OCI-LY3 (cell line): ENCODE data around the gene MPHOSPH8.
"Not testable (repeated sequence)": the region's sequence is repeated elsewhere in the genome, so short reads cannot be mapped to it uniquely, and the experiment has no call there.

Source experiments
- H2AFZ ChIP-seq: fragments of 200-600, 300-600 bp; shearing (Covaris generic); 2 replicates; pipeline ENCODE4 v1.6.0; 2014; ENCODE audit warnings: antibody characterized with exemption, low read depth, low read length
- H3K27ac ChIP-seq: fragments of 200-600, 300-600 bp; sonication (generic); 2 replicates; pipeline ENCODE4 v1.5.1; 2014; ENCODE audit warnings: mild to moderate bottlenecking, low read length, moderate library complexity, mixed read lengths
- H3K27me3 ChIP-seq: fragments of 200-600, 300-600 bp; sonication (generic); 2 replicates; pipeline ENCODE4 v1.6.1; 2014; ENCODE audit warnings: low read depth, low read length, mixed read lengths
- H3K36me3 ChIP-seq: fragments of 200-600, 300-600 bp; sonication (generic); replicated peaks from 2 replicates; pipeline ENCODE3; 2014; ENCODE audit warnings: low read depth, low read length, mixed read lengths
- H3K4me1 ChIP-seq: fragments of 300-600, 200-600 bp; sonication (generic); 2 replicates; pipeline ENCODE4 v1.6.1; 2014; ENCODE audit warnings: low read length, mixed read lengths
- H3K4me2 ChIP-seq: fragments of 200-600, 300-600 bp; sonication (generic); 2 replicates; pipeline ENCODE4 v1.6.1; 2014; ENCODE audit warnings: low read length, mixed read lengths
- H3K4me3 ChIP-seq: fragments of 300-600, 200-600 bp; sonication (generic); 2 replicates; pipeline ENCODE4 v1.5.1; 2014; ENCODE audit warnings: antibody characterized with exemption, mild to moderate bottlenecking, low read length, moderate library complexity
- H3K79me2 ChIP-seq: fragments of 300-600, 200-600 bp; shearing (Covaris generic); 2 replicates; pipeline ENCODE4 v1.6.1; 2014; ENCODE audit warnings: mild to moderate bottlenecking, low read length, mixed read lengths
- H3K9ac ChIP-seq: fragments of 300-600, 200-600 bp; shearing (Covaris generic); 2 replicates; pipeline ENCODE4 v1.6.0; 2014; ENCODE audit warnings: mild to moderate bottlenecking, low read length, moderate library complexity
- H3K9me3 ChIP-seq: fragments of 200-600, 300-600 bp; shearing (Covaris generic); 2 replicates; pipeline ENCODE4 v1.6.1; 2014; ENCODE audit warnings: low read length, mixed read lengths; ENCODE audit not compliant: insufficient read depth
- H4K20me1 ChIP-seq: fragments of 200-600, 300-600 bp; sonication (generic); 2 replicates; pipeline ENCODE4 v1.6.1; 2016; ENCODE audit warnings: low read length, mixed read lengths; ENCODE audit not compliant: insufficient read depth
- EZH2phosphoT487 ChIP-seq: fragments of 200-600 bp; shearing (Covaris generic); IDR thresholded peaks from 2 replicates; pipeline ENCODE4 v1.6.1; 2018; ENCODE audit warnings: antibody characterized with exemption, mixed run types, low read depth
- TF ChIP-seq, protein P1 (sequence below): fragments of 200-600, 300-600 bp; sonication (generic); IDR thresholded peaks from 2 replicates; pipeline ENCODE4 v1.5.1; 2014; ENCODE audit warnings: antibody characterized with exemption, low read length, low read depth

Gene MPHOSPH8

GRCh38 chr13:19680751-19681150 lies 47.3 kb downstream of the MPHOSPH8 start:
- H3K79me2 ChIP-seq = peaks cover 3% of the 10 kb centered on the region; the same call in 1 of the 2 replicates
- no peak overlapping the region for H3K4me2 ChIP-seq
- no peak for TF ChIP-seq EZH2phosphoT487
- TF ChIP-seq, protein P1, sequence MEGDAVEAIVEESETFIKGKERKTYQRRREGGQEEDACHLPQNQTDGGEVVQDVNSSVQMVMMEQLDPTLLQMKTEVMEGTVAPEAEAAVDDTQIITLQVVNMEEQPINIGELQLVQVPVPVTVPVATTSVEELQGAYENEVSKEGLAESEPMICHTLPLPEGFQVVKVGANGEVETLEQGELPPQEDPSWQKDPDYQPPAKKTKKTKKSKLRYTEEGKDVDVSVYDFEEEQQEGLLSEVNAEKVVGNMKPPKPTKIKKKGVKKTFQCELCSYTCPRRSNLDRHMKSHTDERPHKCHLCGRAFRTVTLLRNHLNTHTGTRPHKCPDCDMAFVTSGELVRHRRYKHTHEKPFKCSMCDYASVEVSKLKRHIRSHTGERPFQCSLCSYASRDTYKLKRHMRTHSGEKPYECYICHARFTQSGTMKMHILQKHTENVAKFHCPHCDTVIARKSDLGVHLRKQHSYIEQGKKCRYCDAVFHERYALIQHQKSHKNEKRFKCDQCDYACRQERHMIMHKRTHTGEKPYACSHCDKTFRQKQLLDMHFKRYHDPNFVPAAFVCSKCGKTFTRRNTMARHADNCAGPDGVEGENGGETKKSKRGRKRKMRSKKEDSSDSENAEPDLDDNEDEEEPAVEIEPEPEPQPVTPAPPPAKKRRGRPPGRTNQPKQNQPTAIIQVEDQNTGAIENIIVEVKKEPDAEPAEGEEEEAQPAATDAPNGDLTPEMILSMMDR = no peak
- no peak overlapping the region for H3K4me3 ChIP-seq
- no peak overlapping the region for H3K9ac ChIP-seq
- no peak overlapping the region for H3K27ac ChIP-seq
- no peaks in the 10 kb centered on the region for H3K27me3 ChIP-seq
- H3K4me1 ChIP-seq = no peaks in the 10 kb centered on the region
- no peaks in the 10 kb centered on the region for H4K20me1 ChIP-seq
- H2AFZ ChIP-seq = no peak overlapping the region
- peaks cover 10% of the 10 kb centered on the region for H3K36me3 ChIP-seq
- no peaks in the 10 kb centered on the region for H3K9me3 ChIP-seq

- Histone ChIP-seq H3K4me2 (no peak overlapping the region), H3K79me2 (peaks cover 3% of the 10 kb centered on the region; the same call in 1 of the 2 replicates), H3K9ac (no peak overlapping the region), H3K4me1 (no peaks in the 10 kb centered on the region), H3K4me3 (no peak overlapping the region), H3K27ac (no peak overlapping the region), H4K20me1 (no peaks in the 10 kb centered on the region), H3K27me3 (no peaks in the 10 kb centered on the region), H2AFZ (no peak overlapping the region), H3K36me3 (peaks cover 5% of the 10 kb centered on the region), H3K9me3 (no peaks in the 10 kb centered on the region)
- TF ChIP-seq, protein P1 = no peak
- TF ChIP-seq EZH2phosphoT487 = no peak
Measured at GRCh38 chr13:19681517-19681916, 48.1 kb downstream of the MPHOSPH8 start.

DNA sequence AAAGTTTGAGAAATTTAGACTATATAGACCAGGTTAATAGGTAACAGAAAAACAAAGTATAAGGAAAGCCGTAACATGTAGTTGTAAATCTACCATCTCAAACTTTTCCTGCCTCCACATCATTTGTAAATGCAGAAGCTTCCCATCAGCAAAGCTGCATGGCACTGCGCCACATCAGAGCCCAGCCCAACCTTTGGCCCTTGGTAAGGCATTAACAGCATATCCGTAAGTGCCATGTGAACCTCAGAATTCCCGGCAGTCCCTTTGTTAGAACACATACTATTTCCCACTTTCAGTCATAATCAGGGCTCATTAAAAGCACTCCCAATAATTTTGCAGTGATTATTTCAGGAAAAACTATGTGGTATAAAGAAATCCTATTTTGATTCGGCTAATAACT lies 51.6 kb downstream of the MPHOSPH8 start:
- H3K9ac ChIP-seq = no peak overlapping the region
- no peak overlapping the region for H3K27ac ChIP-seq
- 0 out of 2 replicates have a peak, but pooled peaks cover 3% of the 10 kb centered on the region for H3K79me2 ChIP-seq
- no peaks in the 10 kb centered on the region for H3K4me1 ChIP-seq
- no peaks in the 10 kb centered on the region for H4K20me1 ChIP-seq
- H3K9me3 ChIP-seq = no peaks in the 10 kb centered on the region
- TF ChIP-seq, protein P1 = no peak
- TF ChIP-seq EZH2phosphoT487 = no peak
- no peak overlapping the region for H2AFZ ChIP-seq
- H3K4me3 ChIP-seq = no peak overlapping the region
- no peaks in the 10 kb centered on the region for H3K27me3 ChIP-seq
- no peak overlapping the region for H3K4me2 ChIP-seq
- peaks cover 8% of the 10 kb centered on the region for H3K36me3 ChIP-seq

GRCh38 chr13:19685437-19685836 lies 52.0 kb downstream of the MPHOSPH8 start:
- H2AFZ ChIP-seq = no peak overlapping the region
- H3K36me3 ChIP-seq = peaks cover 8% of the 10 kb centered on the region
- H3K4me3 ChIP-seq = no peak overlapping the region
- no peak for TF ChIP-seq EZH2phosphoT487
- TF ChIP-seq, protein P1 = no peak
- no peaks in the 10 kb centered on the region for H3K4me1 ChIP-seq
- H4K20me1 ChIP-seq = no peaks in the 10 kb centered on the region
- H3K9ac ChIP-seq = no peak overlapping the region
- no peaks in the 10 kb centered on the region for H3K27me3 ChIP-seq
- H3K9me3 ChIP-seq = no peaks in the 10 kb centered on the region
- no peak overlapping the region for H3K4me2 ChIP-seq
- 0 out of 2 replicates have a peak, but pooled peaks cover 3% of the 10 kb centered on the region for H3K79me2 ChIP-seq
- no peak overlapping the region for H3K27ac ChIP-seq

GRCh38 chr13:19691447-19691846 lies 58.0 kb downstream of the MPHOSPH8 start:
- not testable (repeated sequence) for H3K27ac ChIP-seq

More at GRCh38 chr13:19691447-19691846, 58.0 kb downstream of the MPHOSPH8 start:
- not testable (repeated sequence) for H3K79me2 ChIP-seq, H3K4me2 ChIP-seq, H2AFZ ChIP-seq, H3K36me3 ChIP-seq, H3K9me3 ChIP-seq, H3K27me3 ChIP-seq, H3K4me3 ChIP-seq, H4K20me1 ChIP-seq, H3K4me1 ChIP-seq, H3K9ac ChIP-seq
